HG02571 (cell line): Measurements from ENCODE around the gene DCP1A.
A peak's percentile ranks its signal among the peaks of the same experiment; 100 is the strongest.
"Not testable (repeated sequence)": the region's sequence is repeated elsewhere in the genome, so short reads cannot be mapped to it uniquely, and the experiment has no call there.

Experiments used
- ATAC-seq: cut with Tn5 transposase; IDR thresholded peaks from one replicate; pipeline ENCODE4 v1.9.1; 2021; ENCODE audit warnings: mild to moderate bottlenecking, moderate library complexity; ENCODE audit not compliant: unreplicated experiment

Gene DCP1A

DNA sequence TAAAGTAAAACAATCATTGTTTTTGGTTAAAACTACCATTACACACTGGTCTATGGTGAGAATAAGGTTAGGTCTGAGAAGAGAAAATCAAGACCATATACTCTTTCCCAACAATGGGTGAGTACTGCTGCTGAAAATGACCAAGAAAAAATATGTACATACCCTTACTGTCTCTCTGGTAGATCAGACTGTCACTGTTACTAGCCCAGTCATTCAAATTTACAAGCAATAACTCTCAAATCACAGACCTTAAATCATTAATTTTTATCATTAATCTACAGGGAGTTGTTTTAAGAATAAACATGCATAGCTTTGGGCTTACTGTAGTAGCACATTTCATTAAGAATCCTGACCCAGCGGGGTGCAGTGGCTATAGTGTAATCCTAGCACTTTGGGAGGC is 17.4 kb downstream of the DCP1A start:
- ATAC-seq = no peak

DNA sequence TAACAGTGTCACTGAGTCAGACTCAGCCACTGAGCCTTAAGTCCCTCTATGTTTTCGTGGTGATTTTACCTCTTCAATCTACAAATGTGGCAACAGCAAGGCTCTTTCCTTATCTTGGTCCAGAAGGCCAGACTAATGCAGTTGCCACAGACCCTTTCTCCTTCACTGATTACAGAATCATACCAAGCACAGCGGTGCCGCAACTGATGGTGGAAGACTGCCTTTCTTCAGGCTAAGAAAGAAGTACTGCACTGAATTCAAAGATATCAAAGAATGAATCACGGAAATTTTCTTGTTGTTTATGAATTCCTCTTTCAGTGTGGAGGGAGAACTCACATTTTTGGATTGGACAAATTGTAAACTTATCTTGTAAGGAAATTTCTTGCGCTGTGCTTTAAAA is 18.6 kb downstream of the DCP1A start:
- ATAC-seq = no peak

GRCh38 chr3:53327986-53328385 is 19.4 kb downstream of the DCP1A start:
- ATAC-seq = not testable (repeated sequence)

GRCh38 chr3:53324105-53324504 is 23.2 kb downstream of the DCP1A start:
- no peak for ATAC-seq

DNA sequence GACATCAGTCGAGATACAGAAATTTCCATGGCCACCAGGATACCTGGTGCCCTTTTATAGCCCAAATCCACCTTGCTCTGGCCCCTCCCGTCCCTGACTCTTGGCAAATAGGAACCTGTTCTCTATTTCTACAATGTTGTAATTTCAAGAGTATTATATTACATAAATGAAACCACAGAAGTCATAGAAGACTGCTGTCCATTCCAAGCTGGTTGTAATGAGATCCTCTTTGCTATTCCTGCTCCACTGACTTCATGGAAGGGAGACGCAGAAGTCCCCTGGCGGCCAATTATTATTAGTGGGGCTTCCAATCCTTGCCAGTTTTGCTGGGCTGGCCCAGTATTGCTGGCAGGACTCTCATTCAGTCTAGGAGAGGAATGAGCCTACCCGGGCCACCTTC is 26.6 kb downstream of the DCP1A start:
- ATAC-seq = no peak

GRCh38 chr3:53318522-53318921 is 28.8 kb downstream of the DCP1A start:
- ATAC-seq = no peak

DNA sequence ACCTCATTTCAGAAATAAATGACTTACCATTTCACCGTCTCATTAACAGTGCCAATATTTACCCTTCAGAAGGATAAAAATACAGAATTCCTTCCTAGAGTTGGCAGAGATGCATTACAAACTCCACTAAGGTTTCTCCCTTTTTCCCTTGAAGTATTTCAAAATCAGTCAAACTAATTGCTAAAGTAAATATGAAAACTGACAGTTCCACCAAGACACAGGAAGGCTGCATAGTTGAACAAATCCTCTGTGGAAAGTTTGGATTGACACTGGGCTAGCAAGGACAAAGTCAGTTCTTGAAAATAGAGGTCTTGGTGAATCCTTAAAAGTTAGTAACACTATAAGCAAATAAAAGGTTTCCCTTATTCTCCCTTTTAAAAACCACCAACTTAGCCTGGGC is 34.5 kb downstream of the DCP1A start:
- no peak for ATAC-seq

DNA sequence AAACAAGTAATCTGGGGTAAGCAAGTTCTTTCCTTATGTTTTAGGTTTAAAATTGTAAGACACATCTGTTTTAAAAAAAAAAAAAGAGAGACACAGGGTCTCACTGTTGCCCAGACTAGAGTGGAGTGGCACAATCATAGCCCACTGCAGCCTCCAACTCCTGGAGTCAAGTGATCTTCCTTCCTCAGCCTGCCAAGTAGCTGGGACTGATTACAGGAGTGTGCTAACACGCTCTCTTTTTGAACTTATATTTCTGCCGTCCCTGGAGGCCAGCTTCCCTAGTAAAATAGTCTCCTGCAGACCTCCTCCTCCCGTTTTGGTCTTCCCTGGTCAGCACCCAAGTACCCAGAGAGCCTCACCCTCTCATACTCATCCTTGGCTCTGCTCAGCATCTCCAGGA is 35.5 kb downstream of the DCP1A start:
- ATAC-seq = no peak

GRCh38 chr3:53303957-53304356 is 43.4 kb downstream of the DCP1A start:
- no peak for ATAC-seq

DNA sequence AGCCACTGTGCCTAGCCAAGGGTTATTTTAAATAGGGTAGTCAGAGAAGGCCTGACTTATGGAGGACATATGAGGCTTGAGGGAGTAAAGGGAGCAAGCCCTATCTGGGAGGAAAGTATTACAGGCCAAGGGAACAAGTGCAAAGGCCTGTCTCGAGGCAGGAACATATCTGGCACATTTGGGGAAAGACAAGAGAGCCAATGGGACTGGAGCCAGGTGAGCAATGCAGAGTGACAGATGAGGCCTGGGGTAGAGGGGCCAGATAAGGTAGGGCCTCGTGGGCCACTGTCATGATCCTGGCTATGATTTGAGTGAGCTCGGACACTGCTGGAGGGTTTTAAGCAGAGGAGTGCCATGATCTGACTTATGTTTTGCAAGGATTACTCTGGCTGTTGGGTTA is 43.8 kb downstream of the DCP1A start:
- no peak for ATAC-seq

- no peak for ATAC-seq
Observed at GRCh38 chr3:53300826-53301225, 46.5 kb downstream of the DCP1A start.

DNA sequence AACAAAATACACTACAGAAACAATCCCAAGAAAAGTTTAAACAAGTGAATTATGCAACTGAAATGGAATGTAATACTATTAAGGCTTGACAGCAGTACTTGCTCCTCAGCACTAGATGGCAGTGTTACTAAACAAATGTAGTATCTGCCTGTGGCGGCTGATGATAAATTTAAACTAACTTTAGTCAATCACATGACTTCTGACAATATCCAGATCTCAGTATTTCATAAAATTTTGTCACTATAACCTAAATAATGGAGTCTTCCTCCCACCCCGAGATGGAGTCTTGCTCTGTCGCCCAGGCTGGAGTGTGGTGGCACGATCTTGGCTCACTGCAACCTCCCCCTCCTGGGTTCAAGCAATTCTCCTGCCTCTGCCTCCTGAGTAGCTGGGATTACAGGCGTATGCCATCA is 47.7 kb downstream of the DCP1A start:
- ATAC-seq = not testable (repeated sequence)

DNA sequence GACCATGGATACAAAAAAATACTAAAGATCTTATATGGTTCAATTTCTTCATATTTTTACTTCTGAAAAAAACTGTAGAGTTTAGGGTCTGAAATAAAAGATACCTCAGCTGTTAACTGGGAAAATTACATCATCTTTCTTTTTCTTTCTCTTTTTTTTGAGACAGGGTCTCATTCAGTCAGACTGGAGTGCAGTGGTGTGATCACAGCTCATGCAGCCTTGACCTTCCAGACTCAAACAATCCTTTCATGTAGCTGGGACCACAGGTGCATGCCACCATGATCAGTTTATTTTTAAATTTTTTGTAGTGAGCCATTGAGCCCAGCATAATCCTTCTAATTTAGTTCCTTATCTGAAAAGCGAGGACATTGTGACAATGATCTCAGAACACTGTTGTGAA is 51.9 kb downstream of the DCP1A start:
- ATAC-seq = no peak

- ATAC-seq = no peak
Observed at GRCh38 chr3:53293867-53294266, 53.5 kb downstream of the DCP1A start.

DNA sequence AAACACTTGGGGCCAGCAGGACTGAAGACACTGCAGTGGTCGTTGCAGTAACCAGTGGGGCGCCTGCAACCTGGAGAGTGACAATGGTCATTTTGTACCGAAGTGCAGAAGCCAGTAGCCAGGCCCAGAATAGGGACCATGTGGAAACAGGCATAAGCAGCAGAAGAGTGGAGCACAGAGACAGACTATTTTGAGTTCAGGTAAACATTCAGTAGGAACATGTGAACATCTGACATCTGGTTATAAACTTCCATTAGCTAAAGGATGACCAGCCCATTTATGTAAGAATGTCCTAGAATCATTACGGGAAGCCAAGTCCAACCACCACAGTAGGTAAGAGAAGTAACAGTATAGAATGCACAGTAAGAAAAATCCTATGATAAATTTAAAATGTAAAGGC is 59.1 kb downstream of the DCP1A start:
- ATAC-seq = no peak

- no peak for ATAC-seq
Observed at GRCh38 chr3:53287131-53287629, 60.2 kb downstream of the DCP1A start.

DNA sequence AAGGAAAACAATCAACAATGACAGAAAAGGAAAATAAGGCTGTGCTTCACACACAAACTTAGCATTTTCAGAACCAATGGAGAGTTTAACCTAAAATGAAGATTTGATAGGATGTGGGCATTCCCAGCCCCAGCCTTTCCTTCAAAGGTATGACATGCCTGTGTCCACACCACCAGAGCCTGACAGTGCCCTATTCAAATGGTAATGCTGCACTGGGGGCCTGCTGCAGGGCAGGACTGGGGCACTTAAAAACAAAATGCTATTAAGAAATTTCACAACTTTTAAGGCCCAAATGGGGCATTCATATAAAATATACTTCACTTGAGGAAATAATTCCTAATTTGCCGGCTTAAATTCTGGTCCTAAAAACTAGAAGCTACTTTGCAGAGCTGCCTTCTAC is 60.6 kb downstream of the DCP1A start:
- no peak for ATAC-seq

- ATAC-seq = no peak
Observed at GRCh38 chr3:53282581-53282980, 64.8 kb downstream of the DCP1A start.

- ATAC-seq = no peak
Observed at GRCh38 chr3:53278667-53279066, 68.7 kb downstream of the DCP1A start.

DNA sequence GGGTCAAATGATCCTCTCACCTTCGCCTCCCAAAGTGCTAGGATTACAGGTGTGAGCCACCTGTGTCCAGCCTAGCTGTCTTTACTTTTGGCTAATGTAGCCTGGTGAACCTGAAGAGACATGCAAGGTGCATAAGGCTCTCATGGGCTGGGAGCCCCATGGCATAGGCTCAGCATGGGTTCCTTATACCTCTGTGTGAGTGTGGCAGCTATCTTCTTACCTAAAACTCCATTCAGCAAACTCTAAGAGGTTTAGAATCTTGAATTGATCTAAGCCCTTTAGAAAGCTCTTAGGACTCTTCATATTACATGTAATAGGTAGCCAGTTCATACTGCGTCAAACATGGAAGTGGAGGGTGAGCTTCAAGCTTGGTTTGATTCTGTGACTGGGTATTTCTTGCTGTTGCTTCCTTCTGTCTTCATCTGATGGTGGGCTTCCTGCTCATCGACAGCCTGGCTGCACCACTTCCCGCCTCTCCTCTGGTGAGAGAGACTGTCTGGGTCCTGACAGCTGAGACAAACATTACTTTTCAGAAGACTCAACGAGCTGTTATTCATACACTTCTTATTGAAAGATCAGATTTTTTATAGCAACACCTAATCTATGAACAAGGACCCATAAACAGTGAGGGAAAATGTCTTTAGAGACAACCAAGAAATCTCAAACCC is 72.3 kb downstream of the DCP1A start:
- ATAC-seq = no peak

DNA sequence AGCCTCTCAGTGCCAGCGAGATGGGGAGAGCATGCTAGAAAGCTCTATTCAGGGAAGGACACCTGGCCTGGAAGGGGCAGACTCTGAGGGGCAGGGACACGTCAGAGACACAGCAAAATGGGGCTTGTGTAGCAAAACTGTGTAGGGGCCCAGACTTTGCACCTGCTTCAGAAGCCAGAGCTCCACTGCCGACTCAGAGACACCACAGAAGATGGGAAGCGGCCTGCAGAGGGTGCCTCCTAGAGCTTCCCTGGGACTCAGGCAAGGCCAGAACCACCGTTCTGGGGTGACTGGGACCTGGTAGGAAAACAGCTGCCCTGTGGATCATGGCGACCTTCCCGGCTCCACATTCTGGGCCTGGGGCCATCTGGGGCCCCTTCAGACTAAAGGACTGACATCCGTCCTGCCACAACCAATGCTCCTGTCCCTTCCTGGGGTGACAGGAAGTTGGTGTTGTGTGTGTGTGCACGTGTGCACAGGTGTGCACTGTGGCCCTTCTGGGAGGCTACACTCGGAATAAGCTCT is 74.1 kb downstream of the DCP1A start:
- no peak for ATAC-seq

DNA sequence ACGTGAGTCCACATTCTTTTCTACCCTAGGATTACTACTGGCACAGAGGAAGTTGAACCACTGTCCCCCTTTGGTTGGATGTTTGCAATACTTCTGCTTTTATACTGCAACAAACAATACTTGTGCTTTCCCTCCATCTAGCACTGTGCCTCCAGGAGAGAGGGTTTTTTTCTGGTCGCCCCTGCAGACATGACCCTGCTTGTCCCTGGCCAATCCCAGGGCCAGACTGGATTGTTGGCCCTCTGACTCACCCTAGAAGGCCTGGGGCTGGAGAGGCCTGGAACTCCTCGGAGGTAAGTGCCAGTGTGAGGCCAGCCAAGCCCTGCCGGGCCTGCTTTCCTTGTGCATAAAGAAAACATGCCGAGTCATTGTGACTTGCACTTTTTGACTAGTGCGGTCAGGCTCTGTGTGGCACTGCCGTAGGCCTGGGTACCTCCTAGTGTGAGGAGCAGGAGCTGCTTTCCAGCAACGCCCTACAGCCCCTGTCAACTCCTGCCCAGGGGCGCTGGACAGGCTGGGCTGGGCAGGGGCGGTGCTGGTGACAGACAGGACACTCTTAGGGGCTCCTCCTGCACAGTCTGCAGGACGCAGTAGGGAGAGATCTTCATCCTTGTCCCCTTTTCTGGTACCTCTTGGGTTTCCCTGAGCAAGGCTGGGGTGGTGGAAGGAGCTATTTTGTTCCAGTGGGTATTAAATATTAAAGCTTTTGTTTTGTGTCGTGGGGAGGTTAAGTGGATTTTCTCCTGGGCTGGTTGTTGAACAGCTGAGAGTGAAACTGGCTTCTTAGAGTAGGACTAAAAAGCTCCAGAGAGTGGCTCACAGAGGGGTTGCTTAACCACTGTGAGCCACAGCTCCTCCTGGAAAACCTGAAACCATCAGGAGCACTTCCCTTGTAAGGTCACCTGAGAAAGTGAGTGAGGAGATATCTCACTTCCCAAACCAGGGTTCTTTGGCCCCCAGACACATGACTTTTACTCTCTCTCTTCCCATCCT is 77.2 kb downstream of the DCP1A start:
- ATAC-seq = peak; percentile 54
